Epithelial cell of esophagus (primary cell): ENCODE measurements around the gene YAP1.

Experiments
- DNase-seq: peaks from one replicate; pipeline ENCODE4 v3.0.0; 2010; ENCODE audit warnings: low read depth
- H3K4me3 ChIP-seq: 2 replicates; pipeline ENCODE4 v1.5.1; 2011; ENCODE audit warnings: mild to moderate bottlenecking, low read length, control low read depth
- TF ChIP-seq, protein P1 (sequence below): IDR thresholded peaks from 2 replicates; pipeline ENCODE4 v1.5.1; 2011; ENCODE audit warnings: low read depth, mild to moderate bottlenecking, low read length, control low read depth, inconsistent platforms; ENCODE audit not compliant: insufficient read depth; ENCODE audit errors: missing control alignments

The YAP1 gene

DNA sequence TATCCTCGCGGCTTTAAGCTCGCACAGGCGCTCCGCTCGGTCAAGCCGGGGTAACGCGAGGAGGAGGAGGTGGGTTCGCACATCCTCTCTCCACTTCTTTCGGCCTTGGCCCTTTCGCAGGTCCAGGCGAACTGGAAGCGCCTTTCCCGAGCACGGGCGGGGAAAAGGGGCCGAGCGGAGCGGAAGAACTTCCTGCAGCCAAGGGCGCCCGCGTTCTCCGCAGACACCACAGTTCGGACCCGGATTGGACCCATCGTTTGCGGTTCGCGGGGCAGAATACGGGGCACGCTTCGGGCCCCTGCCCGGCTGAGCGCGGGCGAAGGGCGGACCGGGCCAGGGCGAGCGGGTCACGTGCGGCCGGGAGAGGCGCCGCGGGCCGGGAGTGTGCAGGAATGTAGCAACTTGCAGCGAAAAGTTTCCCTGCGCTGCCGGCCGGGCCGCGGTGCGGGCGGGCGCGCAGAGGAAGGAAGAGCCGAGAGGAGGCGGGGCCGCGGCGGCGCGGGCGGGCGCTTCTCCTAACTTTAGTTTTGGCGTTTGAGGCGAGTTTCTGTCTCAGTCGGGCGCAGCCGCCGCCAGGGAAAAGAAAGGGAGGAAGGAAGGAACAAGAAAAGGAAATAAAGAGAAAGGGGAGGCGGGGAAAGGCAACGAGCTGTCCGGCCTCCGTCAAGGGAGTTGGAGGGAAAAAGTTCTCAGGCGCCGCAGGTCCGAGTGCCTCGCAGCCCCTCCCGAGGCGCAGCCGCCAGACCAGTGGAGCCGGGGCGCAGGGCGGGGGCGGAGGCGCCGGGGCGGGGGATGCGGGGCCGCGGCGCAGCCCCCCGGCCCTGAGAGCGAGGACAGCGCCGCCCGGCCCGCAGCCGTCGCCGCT is at the start of gene YAP1:
TSS of gene YAP1 (plus strand) at position 552 of the 865 bp plus-strand sequence. CDS start 402 bp downstream, outside the sequence.
- peak; percentile 95 for DNase-seq
- peak within 1 kb of the TSS; percentile 88 for H3K4me3 ChIP-seq
- TF ChIP-seq, protein P1, sequence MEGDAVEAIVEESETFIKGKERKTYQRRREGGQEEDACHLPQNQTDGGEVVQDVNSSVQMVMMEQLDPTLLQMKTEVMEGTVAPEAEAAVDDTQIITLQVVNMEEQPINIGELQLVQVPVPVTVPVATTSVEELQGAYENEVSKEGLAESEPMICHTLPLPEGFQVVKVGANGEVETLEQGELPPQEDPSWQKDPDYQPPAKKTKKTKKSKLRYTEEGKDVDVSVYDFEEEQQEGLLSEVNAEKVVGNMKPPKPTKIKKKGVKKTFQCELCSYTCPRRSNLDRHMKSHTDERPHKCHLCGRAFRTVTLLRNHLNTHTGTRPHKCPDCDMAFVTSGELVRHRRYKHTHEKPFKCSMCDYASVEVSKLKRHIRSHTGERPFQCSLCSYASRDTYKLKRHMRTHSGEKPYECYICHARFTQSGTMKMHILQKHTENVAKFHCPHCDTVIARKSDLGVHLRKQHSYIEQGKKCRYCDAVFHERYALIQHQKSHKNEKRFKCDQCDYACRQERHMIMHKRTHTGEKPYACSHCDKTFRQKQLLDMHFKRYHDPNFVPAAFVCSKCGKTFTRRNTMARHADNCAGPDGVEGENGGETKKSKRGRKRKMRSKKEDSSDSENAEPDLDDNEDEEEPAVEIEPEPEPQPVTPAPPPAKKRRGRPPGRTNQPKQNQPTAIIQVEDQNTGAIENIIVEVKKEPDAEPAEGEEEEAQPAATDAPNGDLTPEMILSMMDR: no peak

DNA sequence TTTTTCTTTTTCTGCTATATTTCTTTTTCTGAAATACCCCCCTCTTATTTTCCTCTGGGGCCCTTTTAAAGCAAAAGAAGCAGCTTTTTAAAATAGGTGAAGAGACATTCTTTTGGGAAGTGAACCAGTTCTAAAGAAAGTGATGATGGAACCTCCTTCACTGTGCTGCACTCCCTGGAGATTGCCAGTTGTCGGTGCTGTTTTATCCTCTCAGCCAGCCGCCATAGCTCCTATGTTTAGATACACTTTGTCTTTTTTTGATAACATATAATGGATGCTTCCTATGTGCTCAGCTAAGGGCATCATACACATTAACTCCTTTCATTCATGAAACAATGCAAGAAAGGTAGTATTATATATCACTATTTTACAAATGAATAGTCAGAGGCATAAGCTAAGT is 49.0 kb upstream of the YAP1 start:
- DNase-seq: peak; percentile 41
- TF ChIP-seq, protein P1: peak; percentile 57
- no peak overlapping the region for H3K4me3 ChIP-seq

DNA sequence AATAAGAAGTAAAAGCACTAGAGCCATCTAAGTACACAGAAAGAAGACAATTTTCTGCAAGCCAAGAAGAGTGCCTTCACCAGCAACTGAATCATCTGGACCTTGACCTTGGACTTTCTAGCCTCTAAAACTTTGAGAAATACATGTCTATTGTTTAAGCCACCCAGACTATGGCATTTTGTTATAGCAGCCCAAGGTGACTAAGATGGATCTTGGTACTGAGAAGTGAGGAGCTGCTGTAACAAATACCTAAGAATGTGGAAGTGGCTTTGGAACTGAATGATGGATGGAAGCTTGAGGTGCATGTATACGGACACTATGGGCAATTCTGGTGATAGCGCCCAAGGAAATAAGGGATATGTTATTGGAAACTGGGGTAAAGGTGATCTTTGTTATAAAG is 48.1 kb upstream of the YAP1 start:
- no peak for DNase-seq
- no peak overlapping the region for H3K4me3 ChIP-seq
- TF ChIP-seq, protein P1: no peak

DNA sequence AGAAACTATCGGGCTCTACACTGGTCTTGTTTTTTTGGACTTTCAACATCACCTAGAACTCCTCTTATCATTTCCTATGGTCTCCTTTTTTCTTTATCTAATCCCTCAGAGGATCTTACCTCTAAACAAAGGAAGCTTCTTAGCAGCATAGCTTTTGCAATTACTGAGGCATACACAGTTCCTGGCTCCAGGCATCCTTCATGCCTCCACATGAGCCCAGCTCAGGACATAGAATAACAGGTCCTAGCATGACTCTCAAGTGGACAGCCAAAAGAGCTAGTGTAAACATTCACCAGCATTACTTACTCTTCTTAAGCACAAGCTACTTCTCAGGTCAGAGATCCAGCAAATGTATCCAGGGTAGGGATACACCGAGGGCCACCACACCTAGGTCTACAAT is 45.9 kb upstream of the YAP1 start:
- no peak overlapping the region for H3K4me3 ChIP-seq
- DNase-seq: peak; percentile 96
- TF ChIP-seq, protein P1: no peak

DNA sequence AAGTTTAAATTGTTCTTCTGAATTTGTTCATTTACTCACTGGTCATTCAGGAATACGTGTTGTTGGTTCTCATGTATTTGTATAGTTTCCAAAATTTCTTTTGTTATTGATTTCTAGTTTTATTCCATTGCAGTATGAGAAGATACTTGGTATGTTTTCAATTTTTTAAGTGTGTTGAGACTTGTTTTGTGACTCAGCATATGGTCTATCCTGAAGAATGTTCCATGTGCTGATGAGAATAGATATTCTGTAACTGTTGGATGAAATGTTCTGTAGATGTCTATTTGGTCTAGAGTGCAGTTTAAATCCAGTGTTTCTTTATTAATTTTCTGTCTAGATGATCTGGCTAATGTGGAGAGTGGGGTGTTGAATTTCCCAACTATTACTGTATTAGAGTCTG is 39.5 kb upstream of the YAP1 start:
- TF ChIP-seq, protein P1: no peak
- no peak overlapping the region for H3K4me3 ChIP-seq
- DNase-seq: peak; percentile 63

DNA sequence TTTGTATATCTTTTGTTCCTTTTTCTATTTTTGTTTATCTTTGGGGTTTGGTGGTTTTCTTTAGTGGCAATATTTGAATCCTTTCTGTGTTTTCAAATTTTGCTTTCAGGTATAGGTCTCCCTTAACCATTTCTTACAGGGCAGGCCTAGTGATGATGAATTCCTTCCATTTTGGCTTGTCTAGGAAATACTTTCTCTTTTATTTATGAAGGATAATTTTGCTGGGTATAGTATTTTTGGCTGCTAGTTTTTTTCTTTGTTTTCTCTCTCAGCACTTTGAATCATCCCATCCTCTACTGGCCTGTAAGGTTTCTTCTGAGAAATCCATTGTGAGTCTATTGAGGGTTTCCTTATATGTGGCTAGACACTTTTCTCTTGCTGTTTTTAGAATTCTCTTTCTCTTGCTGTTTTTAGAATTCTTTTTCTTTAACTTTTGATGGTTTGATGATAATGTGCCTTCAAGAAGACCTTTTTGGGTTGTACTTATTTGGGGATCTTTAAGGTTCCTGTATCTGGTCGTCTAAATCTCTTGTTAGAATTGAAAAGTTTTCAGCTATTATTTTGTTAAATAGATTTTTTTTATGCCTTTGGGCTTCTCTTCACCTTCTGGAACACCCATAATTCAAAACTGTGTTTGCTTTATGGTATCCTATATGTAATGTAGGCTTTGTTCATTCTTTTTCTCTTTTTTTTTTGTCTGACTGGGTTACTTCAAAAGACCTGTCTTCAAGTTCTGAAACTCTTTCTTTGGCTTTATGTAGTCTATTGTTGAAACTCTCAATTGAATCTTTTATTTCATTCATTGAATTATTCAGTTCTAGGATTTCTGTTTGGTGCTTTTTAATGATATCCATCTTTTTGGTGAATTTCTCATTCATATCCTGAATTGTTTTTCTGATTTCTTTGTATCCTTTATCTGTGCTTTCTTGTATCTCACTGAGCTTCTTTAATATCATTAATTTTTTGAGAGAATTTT is 38.5 kb upstream of the YAP1 start:
- DNase-seq: no peak
- no peak overlapping the region for H3K4me3 ChIP-seq
- TF ChIP-seq, protein P1: no peak
